GM10266 (cell line): ENCODE results near the gene TMEM63C.

Experiments
- DNase-seq: peaks from one replicate; pipeline ENCODE4 v3.0.0; 2012; ENCODE audit errors: extremely low spot score
- CTCF ChIP-seq: IDR thresholded peaks from 2 replicates; pipeline ENCODE4 v1.5.1; 2012; ENCODE audit warnings: mild to moderate bottlenecking, low read depth; ENCODE audit not compliant: control insufficient read depth, insufficient read depth; ENCODE audit errors: missing control alignments

The TMEM63C gene

GRCh38 chr14:77140359-77141213 is 41.0 kb upstream of the TMEM63C start:
- no peak for TF ChIP-seq CTCF

GRCh38 chr14:77141214-77142004 is 40.2 kb upstream of the TMEM63C start, which contains the start of gene ZDHHC22:
ZDHHC22 (minus strand) TSS chr14:77141791; CDS start chr14:77139738, 2,053 bp downstream.
- TF ChIP-seq CTCF = peak; percentile 28
- no peak for DNase-seq

More at GRCh38 chr14:77140359-77141213, 41.0 kb upstream of the TMEM63C start:
- no peak for DNase-seq

GRCh38 chr14:77142005-77142800 is 39.4 kb upstream of the TMEM63C start:
- DNase-seq = no peak
- no peak for TF ChIP-seq CTCF

- no peak for TF ChIP-seq CTCF
- no peak for DNase-seq
Observed at GRCh38 chr14:77143071-77143470, 38.5 kb upstream of the TMEM63C start.

GRCh38 chr14:77144412-77145115 is 37.0 kb upstream of the TMEM63C start:
- TF ChIP-seq CTCF = no peak
- DNase-seq = no peak

GRCh38 chr14:77145975-77146740 is 35.4 kb upstream of the TMEM63C start:
- no peak for DNase-seq

More at GRCh38 chr14:77145975-77146740, 35.4 kb upstream of the TMEM63C start:
- no peak for TF ChIP-seq CTCF
